HepG2 (cell line): ENCODE measurements around the gene HOMEZ. TPM values are rescaled to one million over a fixed set of nuclear protein-coding genes. Genes with fewer than 3 reads are reported as not detected.

Experiments
- ARNTL ChIP-seq: sonication (generic); formaldehyde crosslinking; IDR thresholded peaks from 2 replicates; pipeline ENCODE4 v1.4.0; 2020; ENCODE audit warnings: mild to moderate bottlenecking, missing genetic modification reagents
- GPN1 ChIP-seq: sonication (generic); formaldehyde crosslinking; IDR thresholded peaks from 2 replicates; pipeline ENCODE4 v1.5.1; 2020; ENCODE audit warnings: missing genetic modification reagents, borderline replicate concordance
- HIVEP1 ChIP-seq: sonication (generic); formaldehyde crosslinking; IDR thresholded peaks from 2 replicates; pipeline ENCODE4 v1.4.0; 2020; ENCODE audit warnings: mild to moderate bottlenecking, missing genetic modification reagents
- HOXA5 ChIP-seq: sonication (generic); formaldehyde crosslinking; IDR thresholded peaks from 2 replicates; pipeline ENCODE4 v1.4.0; 2020; ENCODE audit warnings: missing genetic modification reagents
- IRX3 ChIP-seq: sonication (generic); formaldehyde crosslinking; IDR thresholded peaks from 2 replicates; pipeline ENCODE4 v1.8.1; 2023; ENCODE audit warnings: mild to moderate bottlenecking, low read depth, missing genetic modification reagents, borderline replicate concordance
- JDP2 ChIP-seq: sonication (generic); formaldehyde crosslinking; IDR thresholded peaks from 2 replicates; pipeline ENCODE4 v1.8.1; 2022; ENCODE audit warnings: missing genetic modification reagents, borderline replicate concordance
- MAFK ChIP-seq, 2 experiments: IDR thresholded peaks in 1 of 2; conservative IDR thresholded peaks in 1 of 2; 2 replicates each; pipeline ENCODE4 v1.6.1; 2011; ENCODE audit warnings: improper control_type of control experiment in 2 of 2, low read length in 2 of 2
- MED1 ChIP-seq: sonication (generic); formaldehyde crosslinking; IDR thresholded peaks from 2 replicates; pipeline ENCODE4 v1.4.0; 2020; ENCODE audit warnings: missing genetic modification reagents
- MYC ChIP-seq: sonication (generic); formaldehyde crosslinking; IDR thresholded peaks from 2 replicates; pipeline ENCODE4 v1.9.0; 2021; ENCODE audit warnings: missing genetic modification reagents, borderline replicate concordance
- PPARG ChIP-seq: conservative IDR thresholded peaks from 2 replicates; pipeline ENCODE4 v1.6.1; 2016; ENCODE audit warnings: missing biosample characterization, missing genetic modification reagents
- PRPF4 ChIP-seq: fragments of 200-400 bp; formaldehyde crosslinking; IDR thresholded peaks from 2 replicates; pipeline ENCODE4 v1.6.1; 2016; ENCODE audit warnings: low read length, low read depth; ENCODE audit not compliant: poor library complexity, severe bottlenecking
- TMF1 ChIP-seq: sonication (generic); formaldehyde crosslinking; IDR thresholded peaks from 2 replicates; pipeline ENCODE4 v1.8.1; 2022; ENCODE audit warnings: low read depth, missing genetic modification reagents
- ZFP36L1 ChIP-seq: sonication (generic); formaldehyde crosslinking; IDR thresholded peaks from 2 replicates; pipeline ENCODE4 v1.8.0; 2022; ENCODE audit warnings: mild to moderate bottlenecking, missing genetic modification reagents, moderate library complexity
- ZFP41 ChIP-seq: sonication (generic); formaldehyde crosslinking; IDR thresholded peaks from 2 replicates; pipeline ENCODE4 v1.4.0; 2020; ENCODE audit warnings: mild to moderate bottlenecking, missing genetic modification reagents, borderline replicate concordance
- ZFP62 ChIP-seq: sonication (generic); formaldehyde crosslinking; IDR thresholded peaks from 2 replicates; pipeline ENCODE4 v1.4.0; 2020; ENCODE audit warnings: missing genetic modification reagents
- ZFP90 ChIP-seq: sonication (generic); formaldehyde crosslinking; IDR thresholded peaks from 2 replicates; pipeline ENCODE4 v1.8.0; 2022; ENCODE audit warnings: missing genetic modification reagents, mild to moderate bottlenecking, inconsistent platforms, borderline replicate concordance
- ZMYM2 ChIP-seq: sonication (generic); formaldehyde crosslinking; IDR thresholded peaks from 2 replicates; pipeline ENCODE4 v1.8.0; 2022; ENCODE audit warnings: mild to moderate bottlenecking, missing genetic modification reagents
- ZNF274 ChIP-seq: sonication (generic); formaldehyde crosslinking; IDR thresholded peaks from 2 replicates; pipeline ENCODE4 v1.5.1; 2020; ENCODE audit warnings: mild to moderate bottlenecking, missing genetic modification reagents
- ZNF280B ChIP-seq: sonication (generic); formaldehyde crosslinking; IDR thresholded peaks from 2 replicates; pipeline ENCODE4 v1.5.0; 2020; ENCODE audit warnings: missing genetic modification reagents, mild to moderate bottlenecking, borderline replicate concordance
- ZNF343 ChIP-seq: sonication (generic); formaldehyde crosslinking; IDR thresholded peaks from 2 replicates; pipeline ENCODE4 v1.4.0; 2020; ENCODE audit warnings: mild to moderate bottlenecking, missing genetic modification reagents
- ZNF605 ChIP-seq: sonication (generic); formaldehyde crosslinking; IDR thresholded peaks from 2 replicates; pipeline ENCODE4 v1.8.0; 2022; ENCODE audit warnings: mild to moderate bottlenecking, missing genetic modification reagents
- ZSCAN29 ChIP-seq: sonication (generic); formaldehyde crosslinking; conservative IDR thresholded peaks from 2 replicates; pipeline ENCODE4 v1.4.0; 2020; ENCODE audit warnings: mild to moderate bottlenecking, missing genetic modification reagents
- polyA plus RNA-seq, 8 experiments: library from polyadenylated mRNA; depleted of rRNA in 3 of 8; stranded (reverse) in 7 of 8; unstranded in 1 of 8; fragments of >200 nt; fragmentation: Illumina TruSeq in 4 of 8; extraction: Trizol in 4 of 8; gene quantifications; 2 replicates each; pipeline versions ENCODE4 v1.2.1 to v1.2.3, GENCODE V29; 2011 to 2016; ENCODE audit warnings: low read depth in 4 of 8, missing spikeins in 1 of 8, mixed read lengths in 1 of 8; ENCODE audit not compliant: insufficient read depth in 1 of 8
- total RNA-seq, 5 experiments: library from RNA; depleted of rRNA; stranded (reverse); fragments of >200 nt; fragmentation: Illumina TruSeq; extraction: Trizol; gene quantifications; 2 replicates each; pipeline ENCODE4 v1.2.3, GENCODE V29; 2016; ENCODE audit warnings: low read depth in 1 of 5
- TF ChIP-seq, protein P1 (sequence below): sonication (generic); formaldehyde crosslinking; IDR thresholded peaks from 2 replicates; pipeline ENCODE4 v1.5.0; 2020; ENCODE audit warnings: mild to moderate bottlenecking, missing genetic modification reagents
- TF ChIP-seq, protein P2 (sequence below): sonication (generic); formaldehyde crosslinking; IDR thresholded peaks from 2 replicates; pipeline ENCODE4 v1.5.1; 2020; ENCODE audit warnings: missing genetic modification reagents, mild to moderate bottlenecking, borderline replicate concordance

The HOMEZ gene
- total and polyA plus RNA-seq, 2 of the 13 experiments (the other 11 are each of a cell fraction or from before 2014, with no cell fraction given), result 14.5 to 31.8 TPM

DNA sequence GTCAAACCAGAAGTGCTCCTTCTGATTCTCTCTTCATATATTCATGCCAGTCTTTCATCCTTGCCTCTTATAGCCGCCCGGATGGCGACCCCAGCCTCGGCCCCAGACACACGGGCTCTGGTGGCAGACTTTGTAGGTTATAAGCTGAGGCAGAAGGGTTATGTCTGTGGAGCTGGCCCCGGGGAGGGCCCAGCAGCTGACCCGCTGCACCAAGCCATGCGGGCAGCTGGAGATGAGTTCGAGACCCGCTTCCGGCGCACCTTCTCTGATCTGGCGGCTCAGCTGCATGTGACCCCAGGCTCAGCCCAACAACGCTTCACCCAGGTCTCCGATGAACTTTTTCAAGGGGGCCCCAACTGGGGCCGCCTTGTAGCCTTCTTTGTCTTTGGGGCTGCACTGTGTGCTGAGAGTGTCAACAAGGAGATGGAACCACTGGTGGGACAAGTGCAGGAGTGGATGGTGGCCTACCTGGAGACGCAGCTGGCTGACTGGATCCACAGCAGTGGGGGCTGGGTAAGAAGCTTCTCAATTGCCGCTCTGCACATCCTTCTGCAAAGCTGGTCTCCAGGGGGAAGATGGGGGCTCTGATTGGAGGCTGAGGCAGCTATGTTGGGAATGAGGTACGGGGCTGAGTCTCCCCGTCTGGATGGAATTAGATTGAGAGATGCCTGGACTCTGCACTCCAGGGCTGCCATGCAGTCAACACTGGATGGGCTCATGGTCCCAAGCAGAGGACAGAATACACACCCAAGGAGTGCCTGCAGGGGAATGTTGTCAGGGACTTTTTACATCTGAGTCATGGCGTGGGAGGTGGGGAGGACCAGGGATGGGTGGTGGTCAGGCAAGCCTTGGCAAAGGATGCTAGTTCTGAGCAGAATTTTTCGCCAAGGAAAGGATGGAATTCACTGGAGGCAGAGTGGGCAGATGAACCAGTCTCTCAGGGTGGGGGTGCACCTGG is 22.0 kb upstream of the HOMEZ start (continued):
- TF ChIP-seq, protein P1, sequence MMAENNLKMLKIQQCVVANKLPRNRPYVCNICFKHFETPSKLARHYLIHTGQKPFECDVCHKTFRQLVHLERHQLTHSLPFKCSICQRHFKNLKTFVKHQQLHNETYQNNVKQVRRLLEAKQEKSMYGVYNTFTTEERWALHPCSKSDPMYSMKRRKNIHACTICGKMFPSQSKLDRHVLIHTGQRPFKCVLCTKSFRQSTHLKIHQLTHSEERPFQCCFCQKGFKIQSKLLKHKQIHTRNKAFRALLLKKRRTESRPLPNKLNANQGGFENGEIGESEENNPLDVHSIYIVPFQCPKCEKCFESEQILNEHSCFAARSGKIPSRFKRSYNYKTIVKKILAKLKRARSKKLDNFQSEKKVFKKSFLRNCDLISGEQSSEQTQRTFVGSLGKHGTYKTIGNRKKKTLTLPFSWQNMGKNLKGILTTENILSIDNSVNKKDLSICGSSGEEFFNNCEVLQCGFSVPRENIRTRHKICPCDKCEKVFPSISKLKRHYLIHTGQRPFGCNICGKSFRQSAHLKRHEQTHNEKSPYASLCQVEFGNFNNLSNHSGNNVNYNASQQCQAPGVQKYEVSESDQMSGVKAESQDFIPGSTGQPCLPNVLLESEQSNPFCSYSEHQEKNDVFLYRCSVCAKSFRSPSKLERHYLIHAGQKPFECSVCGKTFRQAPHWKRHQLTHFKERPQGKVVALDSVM (CRISPR knock-in tag), result no peak
- TF ChIP-seq MAFK (conservative IDR thresholded peaks at IDR 0.05 in 1 of 2, IDR thresholded peaks at IDR 0.05 in 1 of 2; ENCODE audit: low read length in 2 of 2) (no peak), MED1 (no peak), TMF1 (CRISPR knock-in tag) (no peak), ZNF280B (CRISPR knock-in tag) (no peak), ZMYM2 (0 out of 2 replicates have a peak, but pooled peaks have one; percentile 61), JDP2 (CRISPR knock-in tag) (no peak), ZNF343 (CRISPR knock-in tag) (no peak), HIVEP1 (CRISPR knock-in tag) (peak; percentile 40; the same call in 1 of the 2 replicates), PRPF4 (peak; percentile 11), ZNF274 (CRISPR knock-in tag) (0 out of 2 replicates have a peak, but pooled peaks have one; percentile 13), ZFP62 (CRISPR knock-in tag) (no peak), ZSCAN29 (CRISPR knock-in tag) (no peak), ZFP90 (CRISPR knock-in tag) (no peak), MYC (CRISPR knock-in tag) (no peak; the same call in 1 of the 2 replicates), GPN1 (CRISPR knock-in tag) (no peak), ZNF605 (CRISPR knock-in tag) (no peak), HOXA5 (CRISPR knock-in tag) (no peak), ZFP36L1 (CRISPR knock-in tag) (no peak), ARNTL (CRISPR knock-in tag) (no peak), ZFP41 (CRISPR knock-in tag) (no peak), PPARG (no peak), IRX3 (CRISPR knock-in tag) (no peak)
- TF ChIP-seq, protein P2, sequence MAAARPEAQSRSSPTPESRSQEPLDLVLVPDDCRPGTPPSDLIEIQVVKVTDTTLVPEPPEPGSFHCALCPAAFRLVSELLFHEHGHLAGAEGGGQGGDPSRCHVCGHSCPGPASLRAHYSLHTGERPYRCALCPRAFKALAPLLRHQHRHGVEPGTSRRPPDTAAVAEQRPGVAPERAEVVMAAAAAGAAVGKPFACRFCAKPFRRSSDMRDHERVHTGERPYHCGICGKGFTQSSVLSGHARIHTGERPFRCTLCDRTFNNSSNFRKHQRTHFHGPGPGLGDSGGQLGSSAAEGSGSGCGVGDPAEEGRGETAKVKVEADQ (CRISPR knock-in tag), result no peak
